Caco-2 (cell line): Measurements from ENCODE around the gene ST6GAL2. TPM values are rescaled to one million over a fixed set of nuclear protein-coding genes. Genes with fewer than 3 reads are reported as not detected.

Experiments used
- Bru-seq: library from RNA; stranded (reverse); fragments of 400-500 nt; gene quantifications from one replicate; lab custom pipeline; 2021; lab: Mats Ljungman, UMichigan
- BruChase-seq, 2 experiments: library from RNA; stranded (reverse); fragments of 400-500 nt; gene quantifications; one replicate each; lab custom pipeline; 2021; lab: Mats Ljungman, UMichigan
- BruUV-seq: library from RNA; stranded (reverse); fragments of 400-500 nt; replicated peaks from 2 replicates; lab custom pipeline; 2021; lab: Mats Ljungman, UMichigan
- CTCF ChIA-PET: fragments of 300-600 bp; sonication (Branson Sonifier 250); formaldehyde crosslinking; loops from one replicate; lab custom pipeline; 2022; ENCODE audit warnings: antibody characterized with exemption; lab: Charles Lee
- POLR2A ChIA-PET: fragments of 300-600 bp; sonication (Branson Sonifier 250); formaldehyde crosslinking; loops from one replicate; lab custom pipeline; 2022; ENCODE audit warnings: antibody characterized with exemption; lab: Charles Lee
- DNase-seq, 2 experiments: peaks; one replicate each; pipeline versions ENCODE4 v3.0.0 to v3.0.0-alpha.2; 2020 to 2022
- H3K27me3 ChIP-seq: replicated peaks from 2 replicates; pipeline ENCODE4 v1.6.0; 2011; ENCODE audit warnings: low read length; ENCODE audit not compliant: control insufficient read depth, insufficient read depth
- H3K36me3 ChIP-seq: 2 replicates; pipeline ENCODE4 v1.5.1; 2011; ENCODE audit warnings: low read length; ENCODE audit not compliant: control insufficient read depth, insufficient read depth
- H3K4me1 ChIP-seq: fragments of 250-450 bp; sonication (Bioruptor Pico); 2 replicates; pipeline ENCODE4 v1.5.1; 2020; ENCODE audit warnings: mild to moderate bottlenecking
- H3K4me3 ChIP-seq: 2 replicates; pipeline ENCODE4 v1.5.1; 2011; ENCODE audit warnings: low read depth, mild to moderate bottlenecking, control low read depth, low read length
- H3K9me3 ChIP-seq: fragments of 250-450 bp; sonication (Bioruptor Pico); 2 replicates; pipeline ENCODE4 v1.5.1; 2020; ENCODE audit warnings: mild to moderate bottlenecking, moderate library complexity
- H3K27ac Mint-ChIP-seq: one replicate; pipeline ENCODE4 v1.8.0; 2022; ENCODE audit warnings: mixed read lengths; ENCODE audit not compliant: unreplicated experiment
- H3K27me3 Mint-ChIP-seq: one replicate; pipeline ENCODE4 v1.8.0; 2022; ENCODE audit warnings: mixed read lengths; ENCODE audit not compliant: insufficient read depth, unreplicated experiment
- H3K36me3 Mint-ChIP-seq: one replicate; pipeline ENCODE4 v1.8.0; 2022; ENCODE audit warnings: mild to moderate bottlenecking, mixed read lengths; ENCODE audit not compliant: insufficient read depth, unreplicated experiment
- H3K4me1 Mint-ChIP-seq: one replicate; pipeline ENCODE4 v1.8.0; 2022; ENCODE audit warnings: low read depth, mixed read lengths; ENCODE audit not compliant: unreplicated experiment
- H3K4me3 Mint-ChIP-seq: one replicate; pipeline ENCODE4 v1.8.0; 2022; ENCODE audit warnings: mild to moderate bottlenecking, moderate library complexity, mixed read lengths; ENCODE audit not compliant: unreplicated experiment
- H3K9me3 Mint-ChIP-seq: one replicate; pipeline ENCODE4 v1.8.0; 2022; ENCODE audit warnings: mixed read lengths; ENCODE audit not compliant: unreplicated experiment
- CTCF ChIP-seq, 2 experiments: fragments of 200-600 bp in 1 of 2; IDR thresholded peaks; 1 replicate in 1 of 2; 2 replicates in 1 of 2; pipeline versions ENCODE4 v1.5.1 to v1.8.0; 2011 to 2022; ENCODE audit warnings: antibody characterized with exemption in 1 of 2, control low read depth in 1 of 2, inconsistent platforms in 1 of 2, low read depth in 1 of 2, low read length in 1 of 2, mild to moderate bottlenecking in 1 of 2, moderate library complexity in 1 of 2; ENCODE audit not compliant: insufficient read depth in 1 of 2, severe bottlenecking in 1 of 2, unreplicated experiment in 1 of 2
- intact Hi-C: fragments of 100-400 bp; cut with micrococcal nuclease; formaldehyde crosslinking; loops from one replicate; pipeline ENCODE4 v1.10.0; 2022; ENCODE audit not compliant: unreplicated experiment
- long read RNA-seq: library from polyadenylated mRNA; stranded (forward); transcript quantifications from one replicate; pipeline ENCODE4 v2.0.0, GENCODE V29; 2022
- total RNA-seq: library from RNA; stranded (reverse); gene quantifications from 2 replicates; pipeline ENCODE4 v1.2.3, GENCODE V29; 2022

ST6GAL2 gene, protein sequence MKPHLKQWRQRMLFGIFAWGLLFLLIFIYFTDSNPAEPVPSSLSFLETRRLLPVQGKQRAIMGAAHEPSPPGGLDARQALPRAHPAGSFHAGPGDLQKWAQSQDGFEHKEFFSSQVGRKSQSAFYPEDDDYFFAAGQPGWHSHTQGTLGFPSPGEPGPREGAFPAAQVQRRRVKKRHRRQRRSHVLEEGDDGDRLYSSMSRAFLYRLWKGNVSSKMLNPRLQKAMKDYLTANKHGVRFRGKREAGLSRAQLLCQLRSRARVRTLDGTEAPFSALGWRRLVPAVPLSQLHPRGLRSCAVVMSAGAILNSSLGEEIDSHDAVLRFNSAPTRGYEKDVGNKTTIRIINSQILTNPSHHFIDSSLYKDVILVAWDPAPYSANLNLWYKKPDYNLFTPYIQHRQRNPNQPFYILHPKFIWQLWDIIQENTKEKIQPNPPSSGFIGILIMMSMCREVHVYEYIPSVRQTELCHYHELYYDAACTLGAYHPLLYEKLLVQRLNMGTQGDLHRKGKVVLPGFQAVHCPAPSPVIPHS
- not detected in 2 replicates for total RNA-seq
- not detected for Bru-seq, nascent RNA
- percentile 5 among the genes with signal in this experiment for BruChase-seq, experiment 1, labeled RNA remaining after a 2-hour chase
- percentile 4 among the genes with signal in this experiment for BruChase-seq, experiment 2, labeled RNA remaining after a 6-hour chase
- long read RNA-seq = 0 reads

GRCh38 chr2:106885971-106886915 is at the start of gene ST6GAL2:
TSS of gene ST6GAL2 (minus strand) at chr2:106886167. CDS start at chr2:106843977, 42,190 bp downstream.
- Histone ChIP-seq H3K4me3 (peak within 1 kb of the TSS; percentile 16; the same call in 1 of the 2 replicates), H3K9me3 (no peaks in the 10 kb centered on the region), H3K4me1 (0 out of 2 replicates have a peak, but pooled peaks cover 6% of the 10 kb centered on the region), H3K36me3 (no peaks in the 10 kb centered on the region), H3K27me3 (no peaks in the 10 kb centered on the region; the same call in 1 of the 2 replicates)
- Mint-ChIP-seq H3K27ac (no peak within 1 kb of the TSS), H3K36me3 (no peaks in the 10 kb centered on the region), H3K9me3 (no peaks in the 10 kb centered on the region), H3K27me3 (peaks cover 27% of the 10 kb centered on the region), H3K4me1 (no peaks in the 10 kb centered on the region), H3K4me3 (peak within 1 kb of the TSS; percentile 57)
- POLR2A ChIA-PET = no interaction called here
- CTCF ChIA-PET = no interaction called here
- no peak for TF ChIP-seq CTCF (IDR thresholded peaks at IDR 0.05; ENCODE audit: insufficient read depth in 1 of 2, low read depth in 1 of 2, low read length in 1 of 2, severe bottlenecking in 1 of 2, unreplicated experiment in 1 of 2)
- intact Hi-C loops = no loop called here
- DNase-seq = no peak
- BruUV-seq = no TSS peak

DNA sequence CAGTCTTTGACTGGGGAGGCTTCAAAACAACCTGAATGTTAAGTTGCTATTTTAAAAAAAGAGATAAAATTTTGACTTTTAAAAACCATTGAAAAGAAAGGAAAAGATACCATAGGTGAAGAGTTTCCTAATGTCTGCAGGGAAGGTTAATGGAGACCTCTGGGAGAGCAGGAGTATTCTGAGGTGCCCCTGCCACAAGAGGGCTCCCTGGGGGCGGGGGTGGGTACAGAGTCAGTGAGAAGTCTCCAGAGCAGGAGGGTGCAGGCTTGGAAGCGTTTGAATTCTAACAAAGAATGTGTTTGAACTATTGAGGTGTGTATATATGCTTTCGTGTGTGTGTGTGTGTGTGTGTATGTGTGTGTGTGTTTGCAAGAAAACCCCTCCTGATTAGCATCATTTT is 46.7 kb upstream of the ST6GAL2 start:
- intact Hi-C loops = no loop called here
- BruUV-seq = no TSS peak
- ChIA-PET CTCF (no interaction called here), POLR2A (no interaction called here)
- H3K4me3 ChIP-seq = no peak overlapping the region
- H3K9me3 ChIP-seq = no peaks in the 10 kb centered on the region
- Mint-ChIP-seq H3K27me3 (peaks cover 2% of the 10 kb centered on the region), H3K27ac (no peak overlapping the region), H3K9me3 (peaks cover 18% of the 10 kb centered on the region), H3K36me3 (no peaks in the 10 kb centered on the region), H3K4me3 (no peak overlapping the region), H3K4me1 (no peaks in the 10 kb centered on the region)
- no peaks in the 10 kb centered on the region for H3K4me1 ChIP-seq
- no peak for TF ChIP-seq CTCF (IDR thresholded peaks at IDR 0.05; ENCODE audit: insufficient read depth in 1 of 2, low read depth in 1 of 2, low read length in 1 of 2, severe bottlenecking in 1 of 2, unreplicated experiment in 1 of 2)
- no peaks in the 10 kb centered on the region for H3K36me3 ChIP-seq
- DNase-seq = no peak
- no peaks in the 10 kb centered on the region for H3K27me3 ChIP-seq
